Keratinocyte (primary cell): ENCODE measurements around the gene DDB1. TPM values are rescaled to one million over a fixed set of nuclear protein-coding genes. Genes with fewer than 3 reads are reported as not detected.
A peak's percentile ranks its signal among the peaks of the same experiment; 100 is the strongest.

Source experiments
- DNase-seq: peaks from one replicate; pipeline ENCODE4 v3.0.0-alpha.2; 2011; ENCODE audit warnings: low read depth, missing footprints, low spot score
- FAIRE-seq: peaks from 2 replicates; lab custom pipeline; 2011; peaks lifted over from hg19 to GRCh38; lab: Jason Lieb, UNC
- H2AFZ ChIP-seq: 2 replicates; pipeline ENCODE4 v1.6.0; 2012; ENCODE audit warnings: low read length, control low read depth, inconsistent platforms; ENCODE audit not compliant: control insufficient read depth
- H3K27ac ChIP-seq: 2 replicates; pipeline ENCODE4 v1.5.1; 2011; ENCODE audit warnings: low read length; ENCODE audit not compliant: control insufficient read depth, insufficient read depth
- H3K27me3 ChIP-seq: 3 replicates; pipeline ENCODE4 v1.6.0; 2011; ENCODE audit warnings: low read length; ENCODE audit not compliant: control insufficient read depth, insufficient read depth; ENCODE audit errors: extremely low read depth
- H3K36me3 ChIP-seq, 2 experiments: 2 replicates in 1 of 2; 3 replicates in 1 of 2; pipeline ENCODE4 v1.5.1; 2011; ENCODE audit warnings: low read length in 2 of 2, mild to moderate bottlenecking in 1 of 2; ENCODE audit not compliant: control insufficient read depth in 2 of 2, insufficient read depth in 2 of 2; ENCODE audit errors: extremely low read depth in 1 of 2
- H3K4me1 ChIP-seq: 3 replicates; pipeline ENCODE4 v1.5.1; 2011; ENCODE audit warnings: low read length; ENCODE audit not compliant: control insufficient read depth, insufficient read depth; ENCODE audit errors: extremely low read depth
- H3K4me2 ChIP-seq: 3 replicates; pipeline ENCODE4 v1.6.0; 2011; ENCODE audit warnings: low read depth, low read length; ENCODE audit not compliant: control insufficient read depth, insufficient read depth; ENCODE audit errors: extremely low read depth
- H3K4me3 ChIP-seq, 3 experiments: fragments of 200-600 bp in 1 of 3; sonication (generic) in 1 of 3; 2 replicates in 2 of 3; 3 replicates in 1 of 3; pipeline ENCODE4 v1.5.1; 2011 to 2016; ENCODE audit warnings: low read length in 3 of 3, mild to moderate bottlenecking in 3 of 3, control low read depth in 2 of 3, inconsistent platforms in 1 of 3, low read depth in 1 of 3, mixed read lengths in 1 of 3, mixed run types in 1 of 3, moderate library complexity in 1 of 3; ENCODE audit not compliant: control insufficient read depth in 2 of 3, insufficient read depth in 2 of 3; ENCODE audit errors: extremely low read depth in 1 of 3
- H3K79me2 ChIP-seq: 2 replicates; pipeline ENCODE4 v1.6.0; 2012; ENCODE audit warnings: low read length; ENCODE audit not compliant: control insufficient read depth, insufficient read depth
- H3K9ac ChIP-seq: 3 replicates; pipeline ENCODE4 v1.6.0; 2011; ENCODE audit warnings: low read length; ENCODE audit not compliant: control insufficient read depth, insufficient read depth; ENCODE audit errors: extremely low read depth
- H3K9me1 ChIP-seq: 3 replicates; pipeline ENCODE4 v1.6.0; 2011; ENCODE audit warnings: low read length; ENCODE audit not compliant: control insufficient read depth, insufficient read depth; ENCODE audit errors: extremely low read depth
- H3K9me3 ChIP-seq: 2 replicates; pipeline ENCODE4 v1.5.1; 2012; ENCODE audit warnings: low read depth, low read length; ENCODE audit not compliant: control insufficient read depth
- H4K20me1 ChIP-seq: 3 replicates; pipeline ENCODE4 v1.6.0; 2011; ENCODE audit warnings: low read length; ENCODE audit not compliant: control insufficient read depth, insufficient read depth; ENCODE audit errors: extremely low read depth
- CTCF ChIP-seq, 3 experiments: IDR thresholded peaks in 1 of 3; conservative IDR thresholded peaks in 1 of 3; optimal IDR thresholded peaks in 1 of 3; 2 replicates in 2 of 3; 3 replicates in 1 of 3; pipeline versions ENCODE3 to v1.5.1; 2011; ENCODE audit warnings: low read length in 3 of 3, mild to moderate bottlenecking in 3 of 3, moderate library complexity in 2 of 3, control low read depth in 1 of 3, inconsistent platforms in 1 of 3; ENCODE audit not compliant: insufficient read depth in 2 of 3; ENCODE audit errors: extremely low read depth in 1 of 3
- EZH2 ChIP-seq: IDR thresholded peaks from one replicate; pipeline ENCODE4 v1.6.1; 2012; ENCODE audit warnings: inconsistent platforms, mild to moderate bottlenecking, low read length, moderate library complexity
- dilution Hi-C: fragments of 300-500 bp; cut with MboI; formaldehyde crosslinking; loops from one replicate; pipeline ENCODE4 v1.7.0; 2020; ENCODE audit warnings: low sequenced_read_pairs; ENCODE audit not compliant: extremely low pct_ligation_motif_present
- polyA plus RNA-seq, 5 experiments: library from polyadenylated mRNA; depleted of rRNA in 3 of 5; stranded (reverse) in 3 of 5; stranded (forward) in 1 of 5; unstranded in 1 of 5; fragments of >200 nt; gene quantifications; 1 replicate in 1 of 5; 2 replicates in 3 of 5; 3 replicates in 1 of 5; pipeline versions ENCODE4 v1.2.1 to v1.2.3, GENCODE V29; 2011 to 2012; ENCODE audit warnings: missing spikeins in 2 of 5, low read depth in 1 of 5, low replicate concordance in 1 of 5

DDB1 gene
- polyA plus RNA-seq, 1 donor (not counting 4 experiments of a cell fraction or from before 2014, with no cell fraction given): 187 TPM

DNA sequence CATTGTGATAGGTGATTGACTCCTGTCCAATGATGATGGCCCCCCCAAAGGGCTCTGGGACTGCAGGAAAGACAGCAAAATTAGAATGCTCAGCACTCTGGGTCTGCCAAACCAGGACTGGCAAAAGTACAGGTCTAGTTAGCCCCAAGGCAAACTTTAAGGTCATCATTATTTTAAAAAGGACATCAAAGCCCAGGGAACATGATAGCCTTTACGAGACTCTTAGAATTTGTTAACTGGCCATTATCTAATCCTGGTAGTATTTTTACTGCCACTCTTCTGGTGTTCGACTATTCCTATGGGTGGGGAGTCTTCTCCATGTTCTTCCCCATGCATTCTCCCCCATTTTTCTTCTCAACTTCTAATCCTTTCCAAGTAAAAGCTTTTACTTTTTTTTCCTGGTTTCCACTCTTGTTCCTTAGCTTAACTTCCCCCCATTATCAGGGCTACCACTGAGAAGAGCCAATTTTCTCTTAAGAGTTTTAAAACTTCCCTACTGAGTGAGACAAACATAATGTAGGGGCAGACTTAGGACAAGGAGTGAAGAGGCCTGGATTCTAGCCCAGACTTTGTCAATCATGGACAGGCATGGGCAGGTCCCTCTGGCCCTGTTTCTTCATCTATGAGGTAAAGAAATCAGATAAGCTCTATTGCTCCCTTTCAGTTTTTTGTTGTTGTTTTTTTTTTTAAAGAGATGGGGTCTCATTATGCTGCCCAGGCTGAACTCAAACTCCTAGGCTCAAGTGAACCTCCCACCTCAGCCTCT lies 7.1 kb downstream of the DDB1 start:
- Histone ChIP-seq H3K9me3 (no peaks in the 10 kb centered on the region), H3K4me1 (peaks cover 23% of the 10 kb centered on the region), H3K9ac (peak overlapping the region; percentile 19), H3K27ac (no peak overlapping the region), H3K4me2 (no peak overlapping the region), H3K27me3 (no peaks in the 10 kb centered on the region), H3K79me2 (peaks cover 49% of the 10 kb centered on the region), H3K9me1 (peaks cover 4% of the 10 kb centered on the region), H2AFZ (no peak overlapping the region), H4K20me1 (peaks cover 5% of the 10 kb centered on the region), H3K36me3 (peaks cover 39 to 61% of the 10 kb centered on the region in 2 experiments), H3K4me3 (no peak overlapping the region)
- TF ChIP-seq CTCF (optimal IDR thresholded peaks at IDR 0.05 in 1 of 3, IDR thresholded peaks at IDR 0.05 in 1 of 3, conservative IDR thresholded peaks at IDR 0.05 in 1 of 3; ENCODE audit: extremely low read depth in 1 of 3, insufficient read depth in 2 of 3, low read length in 3 of 3) (no peak), EZH2 (no peak)
- DNase-seq (no peak), FAIRE-seq (peak; percentile 59)
- dilution Hi-C loops: no loop called here

DNA sequence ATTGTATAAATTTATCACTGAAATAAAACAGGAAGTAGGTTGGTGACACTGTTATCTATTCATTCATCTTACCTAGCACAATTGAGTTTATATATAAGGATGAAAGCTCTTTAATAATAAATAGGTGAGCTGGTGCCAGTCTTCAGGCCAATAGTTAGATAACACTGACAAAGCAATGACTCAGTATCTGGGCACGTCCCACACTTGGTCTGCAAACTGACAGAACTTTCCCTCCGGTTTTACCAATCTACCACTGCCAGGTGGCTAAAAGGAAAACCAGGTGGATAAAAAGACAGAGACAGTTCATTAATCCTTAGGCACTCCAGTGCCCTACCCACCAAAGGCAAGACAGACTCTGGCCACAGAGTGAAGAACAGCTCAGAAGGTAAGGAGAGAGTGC lies 17.6 kb downstream of the DDB1 start:
- FAIRE-seq (peak; percentile 26), DNase-seq (no peak)
- H3K4me2 ChIP-seq: no peak overlapping the region
- no peak overlapping the region for H2AFZ ChIP-seq
- no peaks in the 10 kb centered on the region for H3K79me2 ChIP-seq
- TF ChIP-seq EZH2: no peak
- no peak for TF ChIP-seq CTCF (optimal IDR thresholded peaks at IDR 0.05 in 1 of 3, IDR thresholded peaks at IDR 0.05 in 1 of 3, conservative IDR thresholded peaks at IDR 0.05 in 1 of 3; ENCODE audit: extremely low read depth in 1 of 3, insufficient read depth in 2 of 3, low read length in 3 of 3)
- H3K9me3 ChIP-seq: no peaks in the 10 kb centered on the region
- no peak overlapping the region for H3K27ac ChIP-seq
- H3K9ac ChIP-seq: no peak overlapping the region
- dilution Hi-C loops: no loop called here
- no peaks in the 10 kb centered on the region for H4K20me1 ChIP-seq
- no peak overlapping the region for H3K4me3 ChIP-seq
- H3K27me3 ChIP-seq: no peaks in the 10 kb centered on the region
- H3K36me3 ChIP-seq: peaks cover 42 to 50% of the 10 kb centered on the region in 2 experiments
- no peaks in the 10 kb centered on the region for H3K9me1 ChIP-seq
- H3K4me1 ChIP-seq: peaks cover 4% of the 10 kb centered on the region
